ENCODE data around the gene BICD1.

GRCh38 chr12:32260696-32261095 is 154.0 kb downstream of the BICD1 start:
- TF ChIP-seq POLR2AphosphoS5 (IDR thresholded peaks at IDR 0.05) (peak in 1 of 3 donors; percentile 37), CTCF (IDR thresholded peaks at IDR 0.05 in 8 of 11, conservative IDR thresholded peaks at IDR 0.05 in 3 of 11) (no peak)

Data from spleen (tissue), 7 donors.